HK-2 (cell line): ENCODE data around the gene NPHP1.
"Not testable (repeated sequence)": the region's sequence is repeated elsewhere in the genome, so short reads cannot be mapped to it uniquely, and the experiment has no call there.

Experiments used
- DNase-seq: peaks from one replicate; pipeline ENCODE4 v3.0.0-alpha.2; 2018; ENCODE audit not compliant: unreplicated experiment

NPHP1 gene

GRCh38 chr2:110126906-110127305, 77.9 kb downstream of the NPHP1 start:
- no peak for DNase-seq

- no peak for DNase-seq
Measured at GRCh38 chr2:110126086-110126773, 78.6 kb downstream of the NPHP1 start.

GRCh38 chr2:110124939-110125691, 79.7 kb downstream of the NPHP1 start:
- no peak for DNase-seq

GRCh38 chr2:110124038-110124825, 80.6 kb downstream of the NPHP1 start:
- no peak for DNase-seq

- no peak for DNase-seq
Measured at GRCh38 chr2:110121592-110121991, 83.2 kb downstream of the NPHP1 start.

GRCh38 chr2:110121052-110121334, 83.8 kb downstream of the NPHP1 start:
- DNase-seq: no peak

- DNase-seq: no peak
Measured at GRCh38 chr2:110120171-110121051, 84.4 kb downstream of the NPHP1 start.

GRCh38 chr2:110116033-110116710, 88.6 kb downstream of the NPHP1 start:
- DNase-seq: peak; percentile 58

GRCh38 chr2:110115291-110116032, 89.4 kb downstream of the NPHP1 start, which contains the start of gene MALL:
Gene MALL, minus strand, starts transcription at chr2:110115822. Its CDS starts 30 bp downstream, at chr2:110115792.
- DNase-seq: peak; percentile 68

- DNase-seq: peak; percentile 10
Measured at GRCh38 chr2:110114831-110115255, 90.0 kb downstream of the NPHP1 start.

GRCh38 chr2:110113961-110114591, 90.7 kb downstream of the NPHP1 start:
- DNase-seq: peak; percentile 47

- not testable (repeated sequence) for DNase-seq
Measured at GRCh38 chr2:110108291-110108690, 96.5 kb downstream of the NPHP1 start.

GRCh38 chr2:110107092-110108079, 97.4 kb downstream of the NPHP1 start:
- no peak for DNase-seq

GRCh38 chr2:110106642-110107041, 98.2 kb downstream of the NPHP1 start:
- DNase-seq: peak; percentile 18

- DNase-seq: peak; percentile 62
Measured at GRCh38 chr2:110105608-110106467, 99.0 kb downstream of the NPHP1 start.

GRCh38 chr2:110105183-110105582, 99.6 kb downstream of the NPHP1 start:
- DNase-seq: no peak

GRCh38 chr2:110104025-110104771, 100.6 kb downstream of the NPHP1 start:
- DNase-seq: peak; percentile 80
